ENCODE results near the gene HCN2. TPM values are rescaled to one million over a fixed set of nuclear protein-coding genes. Genes with fewer than 3 reads are reported as not detected.

Gene HCN2
- total RNA-seq, 5 donors from 2014 or later (not counting 1 experiment from before 2014, with no cell fraction given): 0.93 to 4.4 (median 3.6) TPM

- H3K4me3 ChIP-seq (ENCODE audit: control insufficient read depth in 1 of 2, extremely low read depth in 1 of 2, low read length in 1 of 2): peak overlapping the region; percentile 79 to 86
- ATAC-seq (replicated peaks in 1 of 4) (no peak), DNase-seq (no peak)
- 43% methylated on average over 10 of the region's 32 CpGs for WGBS (ENCODE audit: insufficient coverage)
- no peaks in the 10 kb centered on the region for H3K27me3 ChIP-seq (replicated peaks in 1 of 2; ENCODE audit: control insufficient read depth in 2 of 2, extremely low read depth in 1 of 2, insufficient read depth in 2 of 2, low read length in 1 of 2)
- POLR2A ChIA-PET: interaction anchor here (0.6 to 0.7 kb wide), 2 partner anchors 176 to 845 kb away, joined by 5 to 7 read pairs; partner anchors contain the start of gene C19orf25 (in 1 of the 2)
- Mint-ChIP-seq H3K4me3 (peak overlapping the region; percentile 81 to 92 (median 91)), H3K4me1 (peaks cover 30 to 42% (median 32%) of the 10 kb centered on the region in 3 donors), H3K27ac (peak overlapping the region; percentile 87 to 92), H3K27me3 (no peaks in the 10 kb centered on the region), H3K9me3 (no peaks in the 10 kb centered on the region), H3K36me3 (peaks cover 6% of the 10 kb centered on the region)
- peaks cover 0 to 5% of the 10 kb centered on the region in 2 donors for H3K36me3 ChIP-seq (ENCODE audit: control insufficient read depth in 2 of 2, extremely low read depth in 1 of 2, insufficient read depth in 1 of 2, low read length in 1 of 2)
- H3K4me1 ChIP-seq (ENCODE audit: control insufficient read depth in 1 of 2, extremely low read depth in 1 of 2, insufficient read depth in 2 of 2, low read length in 2 of 2): peaks cover 3 to 51% of the 10 kb centered on the region in 2 experiments
- H3K27ac ChIP-seq (ENCODE audit: low read length): peak overlapping the region; percentile 66
- CTCF ChIA-PET: interaction anchor here in 1 of 2 donors (0.7 kb wide), 1 partner anchor 44 kb away, joined by 3 read pairs; no protein-coding TSS in a partner anchor
- no peaks in the 10 kb centered on the region for H3K9me3 ChIP-seq
Observed at GRCh38 chr19:633786-634639, 44.3 kb downstream of the HCN2 start.

DNA sequence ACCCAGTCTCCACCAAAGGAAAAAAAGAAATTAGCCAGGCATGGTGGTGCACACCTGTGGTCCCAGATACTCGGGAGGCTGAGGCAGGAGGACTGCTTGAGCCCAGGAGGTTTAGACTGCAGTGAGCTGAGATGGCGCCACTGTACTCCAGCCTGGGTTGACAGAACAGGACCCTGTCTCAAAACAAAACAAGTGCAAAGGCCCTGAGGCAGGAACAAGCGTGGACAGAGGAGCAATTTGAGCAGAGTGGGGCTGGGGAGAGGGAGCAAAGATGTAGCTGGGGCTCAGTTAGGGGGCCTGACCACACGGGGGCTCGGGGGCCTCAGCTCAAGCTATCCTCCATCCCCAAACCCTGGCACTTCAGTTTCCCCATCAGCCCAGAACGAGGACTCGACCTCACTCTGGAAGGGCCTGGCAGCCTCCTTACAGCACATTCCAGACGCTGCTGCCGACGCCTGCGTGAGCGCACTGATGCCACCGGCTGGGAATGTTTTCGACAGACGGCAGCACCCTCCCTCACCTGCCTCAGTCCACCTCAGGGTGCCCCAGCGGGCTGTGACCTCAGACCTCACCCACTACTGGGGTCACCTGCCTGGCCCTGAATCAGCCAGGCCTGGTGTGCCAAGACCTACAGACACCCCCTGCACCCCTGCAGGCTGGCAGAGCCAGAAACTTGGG, 45.4 kb downstream of the HCN2 start:
- Histone ChIP-seq H3K27me3 (replicated peaks in 1 of 2; ENCODE audit: control insufficient read depth in 2 of 2, extremely low read depth in 1 of 2, insufficient read depth in 2 of 2, low read length in 1 of 2) (no peaks in the 10 kb centered on the region), H3K4me3 (ENCODE audit: control insufficient read depth in 1 of 2, extremely low read depth in 1 of 2, low read length in 1 of 2) (no peak overlapping the region), H3K36me3 (ENCODE audit: control insufficient read depth in 2 of 2, extremely low read depth in 1 of 2, insufficient read depth in 1 of 2, low read length in 1 of 2) (no peaks in the 10 kb centered on the region), H3K9me3 (no peaks in the 10 kb centered on the region), H3K4me1 (ENCODE audit: control insufficient read depth in 1 of 2, extremely low read depth in 1 of 2, insufficient read depth in 2 of 2, low read length in 2 of 2) (peaks cover 6 to 54% of the 10 kb centered on the region in 2 experiments), H3K27ac (ENCODE audit: low read length) (no peak overlapping the region)
- DNase-seq (no peak), ATAC-seq (replicated peaks in 1 of 4) (no peak)
- Mint-ChIP-seq H3K27ac (no peak overlapping the region), H3K36me3 (peaks cover 5% of the 10 kb centered on the region), H3K4me3 (no peak overlapping the region), H3K9me3 (no peaks in the 10 kb centered on the region), H3K27me3 (no peaks in the 10 kb centered on the region), H3K4me1 (peaks cover 32 to 43% (median 33%) of the 10 kb centered on the region in 3 donors)
- POLR2A ChIA-PET: no interaction called here
- CTCF ChIA-PET: no interaction called here
- 93% methylated on average over 13 of the region's 16 CpGs for WGBS (ENCODE audit: insufficient coverage)

DNA sequence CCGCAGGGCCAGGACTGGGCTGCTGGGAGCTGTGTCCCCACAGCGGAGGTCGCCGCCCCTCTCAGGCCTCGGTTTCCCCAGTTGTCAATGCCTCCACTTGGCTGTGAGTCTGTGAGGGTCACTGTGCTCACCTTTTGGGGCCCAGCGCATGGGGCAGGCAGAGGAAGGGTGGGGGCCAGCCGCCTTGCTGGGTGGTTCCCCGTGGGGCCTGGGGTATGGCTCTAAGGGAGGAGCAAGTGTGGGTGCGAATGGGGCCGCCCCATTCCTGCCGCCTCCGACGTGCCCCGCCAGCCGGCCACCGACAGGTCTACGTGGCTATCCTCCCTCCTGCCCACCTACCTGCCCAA, 49.2 kb downstream of the HCN2 start:
- ChIA-PET CTCF (no interaction called here), POLR2A (no interaction called here)
- H3K36me3 ChIP-seq (ENCODE audit: control insufficient read depth in 2 of 2, extremely low read depth in 1 of 2, insufficient read depth in 1 of 2, low read length in 1 of 2): no peaks in the 10 kb centered on the region
- H3K27me3 Mint-ChIP-seq: no peaks in the 10 kb centered on the region
- ATAC-seq (replicated peaks in 1 of 4) (no peak), DNase-seq (no peak)
- no peaks in the 10 kb centered on the region for H3K9me3 ChIP-seq
- H3K9me3 Mint-ChIP-seq: no peaks in the 10 kb centered on the region
- H3K27me3 ChIP-seq (replicated peaks in 1 of 2; ENCODE audit: control insufficient read depth in 2 of 2, extremely low read depth in 1 of 2, insufficient read depth in 2 of 2, low read length in 1 of 2): no peaks in the 10 kb centered on the region
- H3K36me3 Mint-ChIP-seq: no peaks in the 10 kb centered on the region
- H3K4me3 Mint-ChIP-seq: peak overlapping the region; percentile 79 to 84 (median 80)
- H3K4me3 ChIP-seq (ENCODE audit: control insufficient read depth in 1 of 2, extremely low read depth in 1 of 2, low read length in 1 of 2): peak overlapping the region; percentile 48 to 64
- 48% methylated on average over 10 of the region's 17 CpGs for WGBS (ENCODE audit: insufficient coverage)
- peak overlapping the region; percentile 87 to 89 for H3K27ac Mint-ChIP-seq
- no peak overlapping the region for H3K27ac ChIP-seq (ENCODE audit: low read length)
- peaks cover 4 to 26% of the 10 kb centered on the region in 2 experiments for H3K4me1 ChIP-seq (ENCODE audit: control insufficient read depth in 1 of 2, extremely low read depth in 1 of 2, insufficient read depth in 2 of 2, low read length in 2 of 2)
- peaks cover 9 to 19% (median 11%) of the 10 kb centered on the region in 3 donors for H3K4me1 Mint-ChIP-seq

GRCh38 chr19:639253-640160, 49.8 kb downstream of the HCN2 start, which contains the start of gene FGF22:
TSS of gene FGF22 (plus strand) at chr19:639879. CDS start at chr19:639926, 47 bp downstream.
- H3K27ac ChIP-seq (ENCODE audit: low read length): peak within 1 kb of the TSS; percentile 47
- peak; percentile 93 to 98 (median 96) for ATAC-seq (replicated peaks in 1 of 4)
- H3K27me3 ChIP-seq (replicated peaks in 1 of 2; ENCODE audit: control insufficient read depth in 2 of 2, extremely low read depth in 1 of 2, insufficient read depth in 2 of 2, low read length in 1 of 2): no peaks in the 10 kb centered on the region
- H3K36me3 ChIP-seq (ENCODE audit: control insufficient read depth in 2 of 2, extremely low read depth in 1 of 2, insufficient read depth in 1 of 2, low read length in 1 of 2): peaks cover 0 to 2% of the 10 kb centered on the region in 2 donors
- peak; percentile 88 to 99 (median 94) for DNase-seq
- peak within 1 kb of the TSS; percentile 79 to 84 (median 80) for H3K4me3 Mint-ChIP-seq
- POLR2A ChIA-PET: no interaction called here
- no peaks in the 10 kb centered on the region for H3K27me3 Mint-ChIP-seq
- peak within 1 kb of the TSS; percentile 87 to 89 for H3K27ac Mint-ChIP-seq
- WGBS (ENCODE audit: insufficient coverage): 6% methylated on average over 91 of the region's 109 CpGs
- peak within 1 kb of the TSS; percentile 48 to 64 for H3K4me3 ChIP-seq (ENCODE audit: control insufficient read depth in 1 of 2, extremely low read depth in 1 of 2, low read length in 1 of 2)
- no peaks in the 10 kb centered on the region for H3K9me3 Mint-ChIP-seq
- H3K9me3 ChIP-seq: no peaks in the 10 kb centered on the region
- H3K4me1 ChIP-seq (ENCODE audit: control insufficient read depth in 1 of 2, extremely low read depth in 1 of 2, insufficient read depth in 2 of 2, low read length in 2 of 2): peaks cover 4 to 20% of the 10 kb centered on the region in 2 experiments
- H3K36me3 Mint-ChIP-seq: no peaks in the 10 kb centered on the region
- peaks cover 6 to 15% (median 7%) of the 10 kb centered on the region in 3 donors for H3K4me1 Mint-ChIP-seq
- CTCF ChIA-PET: no interaction called here

DNA sequence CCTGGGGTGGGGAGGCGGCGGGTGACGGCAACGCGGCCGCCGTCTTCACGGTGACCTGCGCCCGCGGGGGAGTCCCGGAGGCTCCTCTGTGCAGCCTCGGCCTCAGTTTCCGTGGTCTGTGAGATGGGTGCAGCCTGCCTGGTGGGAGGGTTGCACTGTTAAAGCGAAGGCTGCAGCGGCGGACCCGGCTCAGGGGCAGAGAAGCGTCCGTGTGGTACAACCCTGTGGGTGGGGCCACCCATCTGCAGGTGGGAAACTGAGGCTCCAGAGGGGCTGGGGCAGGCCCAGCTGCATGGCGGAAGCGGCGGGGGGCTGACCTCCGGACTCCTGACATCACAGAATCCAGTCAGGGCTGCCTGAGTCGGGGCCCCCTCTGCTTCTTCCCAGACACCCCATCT, 50.5 kb downstream of the HCN2 start:
- Mint-ChIP-seq H3K4me1 (peaks cover 6 to 15% (median 7%) of the 10 kb centered on the region in 3 donors), H3K9me3 (no peaks in the 10 kb centered on the region), H3K27me3 (no peaks in the 10 kb centered on the region), H3K4me3 (peak overlapping the region in 2 of 3 donors; percentile 43 to 80), H3K36me3 (no peaks in the 10 kb centered on the region), H3K27ac (no peak overlapping the region)
- no peak for ATAC-seq (replicated peaks in 1 of 4)
- H3K4me3 ChIP-seq (ENCODE audit: control insufficient read depth in 1 of 2, extremely low read depth in 1 of 2, low read length in 1 of 2): no peak overlapping the region
- H3K9me3 ChIP-seq: no peaks in the 10 kb centered on the region
- peaks cover 4 to 20% of the 10 kb centered on the region in 2 experiments for H3K4me1 ChIP-seq (ENCODE audit: control insufficient read depth in 1 of 2, extremely low read depth in 1 of 2, insufficient read depth in 2 of 2, low read length in 2 of 2)
- H3K27ac ChIP-seq (ENCODE audit: low read length): no peak overlapping the region
- POLR2A ChIA-PET: no interaction called here
- CTCF ChIA-PET: no interaction called here
- no peaks in the 10 kb centered on the region for H3K27me3 ChIP-seq (replicated peaks in 1 of 2; ENCODE audit: control insufficient read depth in 2 of 2, extremely low read depth in 1 of 2, insufficient read depth in 2 of 2, low read length in 1 of 2)
- H3K36me3 ChIP-seq (ENCODE audit: control insufficient read depth in 2 of 2, extremely low read depth in 1 of 2, insufficient read depth in 1 of 2, low read length in 1 of 2): peaks cover 5 to 8% of the 10 kb centered on the region in 2 donors
- DNase-seq: no peak
- WGBS (ENCODE audit: insufficient coverage): 32% methylated on average over 22 of the region's 25 CpGs
